ENCODE measurements around the gene RPA1.

RPA1 gene

GRCh38 chr17:1867307-1867706 is 37.5 kb downstream of the RPA1 start:
- Histone ChIP-seq H3K36me3 (ENCODE audit: insufficient read depth, low read depth, low read length) (peaks cover 28% of the 10 kb centered on the region), H3K27me3 (ENCODE audit: insufficient read depth, low read length) (no peaks in the 10 kb centered on the region), H3K4me3 (ENCODE audit: low read length) (no peak overlapping the region), H3K27ac (ENCODE audit: low read length) (no peak overlapping the region), H3K4me1 (ENCODE audit: insufficient read depth, low read length) (no peaks in the 10 kb centered on the region), H3K9ac (ENCODE audit: low read depth, low read length) (no peak overlapping the region), H3K9me3 (ENCODE audit: insufficient read depth, low read depth, low read length) (no peaks in the 10 kb centered on the region)

GRCh38 chr17:1868090-1868489 is 38.3 kb downstream of the RPA1 start:
- Histone ChIP-seq H3K4me1 (ENCODE audit: insufficient read depth, low read length) (no peaks in the 10 kb centered on the region), H3K4me3 (ENCODE audit: low read length) (no peak overlapping the region), H3K36me3 (ENCODE audit: insufficient read depth, low read depth, low read length) (peaks cover 36% of the 10 kb centered on the region), H3K27me3 (ENCODE audit: insufficient read depth, low read length) (no peaks in the 10 kb centered on the region), H3K9me3 (ENCODE audit: insufficient read depth, low read depth, low read length) (no peaks in the 10 kb centered on the region), H3K9ac (ENCODE audit: low read depth, low read length) (no peak overlapping the region), H3K27ac (ENCODE audit: low read length) (no peak overlapping the region)

- Histone ChIP-seq H3K36me3 (ENCODE audit: insufficient read depth, low read depth, low read length) (peaks cover 56% of the 10 kb centered on the region), H3K27ac (ENCODE audit: low read length) (no peak overlapping the region), H3K9ac (ENCODE audit: low read depth, low read length) (no peak overlapping the region)
These were observed 40.8 kb downstream of the RPA1 start for GRCh38 chr17:1870592-1870991.

GRCh38 chr17:1871756-1872155 is 42.0 kb downstream of the RPA1 start:
- H3K4me1 ChIP-seq (ENCODE audit: insufficient read depth, low read length) = no peaks in the 10 kb centered on the region
- H3K9me3 ChIP-seq (ENCODE audit: insufficient read depth, low read depth, low read length) = no peaks in the 10 kb centered on the region
- peaks cover 65% of the 10 kb centered on the region for H3K36me3 ChIP-seq (ENCODE audit: insufficient read depth, low read depth, low read length)
- H3K4me3 ChIP-seq (ENCODE audit: low read length) = no peak overlapping the region
- no peak overlapping the region for H3K9ac ChIP-seq (ENCODE audit: low read depth, low read length)
- H3K27me3 ChIP-seq (ENCODE audit: insufficient read depth, low read length) = no peaks in the 10 kb centered on the region
- no peak overlapping the region for H3K27ac ChIP-seq (ENCODE audit: low read length)

More at GRCh38 chr17:1870592-1870991, 40.8 kb downstream of the RPA1 start:
- no peaks in the 10 kb centered on the region for H3K9me3 ChIP-seq (ENCODE audit: insufficient read depth, low read depth, low read length)
- H3K4me1 ChIP-seq (ENCODE audit: insufficient read depth, low read length) = no peaks in the 10 kb centered on the region
- H3K4me3 ChIP-seq (ENCODE audit: low read length) = no peak overlapping the region
- no peaks in the 10 kb centered on the region for H3K27me3 ChIP-seq (ENCODE audit: insufficient read depth, low read length)

- no peak overlapping the region for H3K4me3 ChIP-seq (ENCODE audit: low read length)
- H3K27ac ChIP-seq (ENCODE audit: low read length) = no peak overlapping the region
- no peak overlapping the region for H3K9ac ChIP-seq (ENCODE audit: low read depth, low read length)
- no peaks in the 10 kb centered on the region for H3K27me3 ChIP-seq (ENCODE audit: insufficient read depth, low read length)
- H3K36me3 ChIP-seq (ENCODE audit: insufficient read depth, low read depth, low read length) = peaks cover 67% of the 10 kb centered on the region
- H3K9me3 ChIP-seq (ENCODE audit: insufficient read depth, low read depth, low read length) = no peaks in the 10 kb centered on the region
- no peaks in the 10 kb centered on the region for H3K4me1 ChIP-seq (ENCODE audit: insufficient read depth, low read length)
These were observed 42.4 kb downstream of the RPA1 start for GRCh38 chr17:1872254-1872653.

- no peak overlapping the region for H3K4me3 ChIP-seq (ENCODE audit: low read length)
- no peaks in the 10 kb centered on the region for H3K27me3 ChIP-seq (ENCODE audit: insufficient read depth, low read length)
- no peaks in the 10 kb centered on the region for H3K9me3 ChIP-seq (ENCODE audit: insufficient read depth, low read depth, low read length)
- H3K9ac ChIP-seq (ENCODE audit: low read depth, low read length) = no peak overlapping the region
- H3K27ac ChIP-seq (ENCODE audit: low read length) = no peak overlapping the region
- H3K36me3 ChIP-seq (ENCODE audit: insufficient read depth, low read depth, low read length) = peaks cover 72% of the 10 kb centered on the region
- H3K4me1 ChIP-seq (ENCODE audit: insufficient read depth, low read length) = no peaks in the 10 kb centered on the region
These were observed 43.2 kb downstream of the RPA1 start for GRCh38 chr17:1872976-1873375.

- H3K9me3 ChIP-seq (ENCODE audit: insufficient read depth, low read depth, low read length) = no peaks in the 10 kb centered on the region
- H3K27me3 ChIP-seq (ENCODE audit: insufficient read depth, low read length) = no peaks in the 10 kb centered on the region
- H3K27ac ChIP-seq (ENCODE audit: low read length) = no peak overlapping the region
- H3K9ac ChIP-seq (ENCODE audit: low read depth, low read length) = no peak overlapping the region
- no peak overlapping the region for H3K4me3 ChIP-seq (ENCODE audit: low read length)
- H3K4me1 ChIP-seq (ENCODE audit: insufficient read depth, low read length) = no peaks in the 10 kb centered on the region
- H3K36me3 ChIP-seq (ENCODE audit: insufficient read depth, low read depth, low read length) = peaks cover 76% of the 10 kb centered on the region
These were observed 43.6 kb downstream of the RPA1 start for GRCh38 chr17:1873418-1873817.

- Histone ChIP-seq H3K9me3 (ENCODE audit: insufficient read depth, low read depth, low read length) (no peaks in the 10 kb centered on the region), H3K36me3 (ENCODE audit: insufficient read depth, low read depth, low read length) (peaks cover 86% of the 10 kb centered on the region), H3K4me1 (ENCODE audit: insufficient read depth, low read length) (no peaks in the 10 kb centered on the region), H3K27ac (ENCODE audit: low read length) (no peak overlapping the region), H3K9ac (ENCODE audit: low read depth, low read length) (no peak overlapping the region), H3K4me3 (ENCODE audit: low read length) (no peak overlapping the region), H3K27me3 (ENCODE audit: insufficient read depth, low read length) (no peaks in the 10 kb centered on the region)
These were observed 45.8 kb downstream of the RPA1 start for GRCh38 chr17:1875597-1875996.

- H3K36me3 ChIP-seq (ENCODE audit: insufficient read depth, low read depth, low read length) = peaks cover 84% of the 10 kb centered on the region
These were observed 48.8 kb downstream of the RPA1 start for GRCh38 chr17:1878419-1879121.

GRCh38 chr17:1880851-1881630 is 51.2 kb downstream of the RPA1 start:
- no peaks in the 10 kb centered on the region for H3K4me1 ChIP-seq (ENCODE audit: insufficient read depth, low read length)
- no peaks in the 10 kb centered on the region for H3K27me3 ChIP-seq (ENCODE audit: insufficient read depth, low read length)
- H3K36me3 ChIP-seq (ENCODE audit: insufficient read depth, low read depth, low read length) = peaks cover 88% of the 10 kb centered on the region
- no peak overlapping the region for H3K27ac ChIP-seq (ENCODE audit: low read length)
- H3K4me3 ChIP-seq (ENCODE audit: low read length) = no peak overlapping the region
- H3K9ac ChIP-seq (ENCODE audit: low read depth, low read length) = no peak overlapping the region
- H3K9me3 ChIP-seq (ENCODE audit: insufficient read depth, low read depth, low read length) = no peaks in the 10 kb centered on the region

More at GRCh38 chr17:1878419-1879121, 48.8 kb downstream of the RPA1 start:
- no peak overlapping the region for H3K9ac ChIP-seq (ENCODE audit: low read depth, low read length)
- no peaks in the 10 kb centered on the region for H3K27me3 ChIP-seq (ENCODE audit: insufficient read depth, low read length)
- no peaks in the 10 kb centered on the region for H3K9me3 ChIP-seq (ENCODE audit: insufficient read depth, low read depth, low read length)
- no peak overlapping the region for H3K4me3 ChIP-seq (ENCODE audit: low read length)
- no peaks in the 10 kb centered on the region for H3K4me1 ChIP-seq (ENCODE audit: insufficient read depth, low read length)
- no peak overlapping the region for H3K27ac ChIP-seq (ENCODE audit: low read length)

GRCh38 chr17:1882836-1883235 is 53.0 kb downstream of the RPA1 start:
- Histone ChIP-seq H3K36me3 (ENCODE audit: insufficient read depth, low read depth, low read length) (peaks cover 89% of the 10 kb centered on the region), H3K9me3 (ENCODE audit: insufficient read depth, low read depth, low read length) (no peaks in the 10 kb centered on the region), H3K4me3 (ENCODE audit: low read length) (no peak overlapping the region), H3K27ac (ENCODE audit: low read length) (no peak overlapping the region), H3K27me3 (ENCODE audit: insufficient read depth, low read length) (no peaks in the 10 kb centered on the region), H3K4me1 (ENCODE audit: insufficient read depth, low read length) (no peaks in the 10 kb centered on the region), H3K9ac (ENCODE audit: low read depth, low read length) (no peak overlapping the region)

GRCh38 chr17:1883536-1883935 is 53.7 kb downstream of the RPA1 start:
- Histone ChIP-seq H3K36me3 (ENCODE audit: insufficient read depth, low read depth, low read length) (peaks cover 89% of the 10 kb centered on the region), H3K4me1 (ENCODE audit: insufficient read depth, low read length) (no peaks in the 10 kb centered on the region), H3K9ac (ENCODE audit: low read depth, low read length) (no peak overlapping the region), H3K4me3 (ENCODE audit: low read length) (no peak overlapping the region), H3K27ac (ENCODE audit: low read length) (no peak overlapping the region), H3K9me3 (ENCODE audit: insufficient read depth, low read depth, low read length) (no peaks in the 10 kb centered on the region), H3K27me3 (ENCODE audit: insufficient read depth, low read length) (no peaks in the 10 kb centered on the region)

All from iPS-20b (cell line).